ENCODE measurements around the gene FAM193A.

FAM193A gene

DNA sequence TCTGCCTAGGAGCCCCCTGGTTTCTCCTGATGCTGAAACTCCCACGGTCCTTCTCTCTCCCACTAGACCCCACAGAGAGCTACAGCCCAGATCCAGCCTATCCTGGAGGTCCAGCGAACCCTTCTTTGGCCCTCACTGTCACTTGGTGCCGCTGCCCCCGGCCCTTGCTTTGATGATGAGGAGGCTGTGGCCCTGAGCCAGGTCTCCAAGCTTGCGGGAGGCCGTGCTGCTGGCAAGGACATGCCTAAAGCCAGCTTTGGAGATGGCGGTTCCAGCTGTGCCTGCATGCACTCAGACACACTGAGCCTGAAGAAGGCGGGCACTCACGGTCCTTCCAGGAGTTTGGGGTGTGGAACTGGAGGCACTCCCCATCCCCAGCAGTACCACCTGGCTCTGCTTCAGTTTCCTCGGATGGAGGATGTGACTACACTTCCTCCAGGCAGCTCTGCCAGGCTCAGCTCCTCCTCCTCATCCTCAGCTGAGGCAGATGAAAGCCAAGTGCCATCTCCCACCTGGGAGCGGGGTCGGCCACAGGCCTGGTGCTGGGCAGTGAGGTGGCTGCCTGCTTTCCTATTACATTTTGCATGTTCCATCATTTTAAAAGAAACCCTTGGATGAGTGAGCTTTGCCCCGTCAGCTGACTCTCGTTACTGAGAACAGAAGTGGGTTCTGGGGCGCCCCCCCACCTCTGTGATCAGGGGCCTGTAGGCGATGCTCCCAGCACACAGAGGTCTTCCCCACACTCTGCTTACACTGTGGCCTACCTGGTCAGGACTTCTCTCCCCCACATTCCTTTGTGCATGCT, 210.6 kb downstream of the FAM193A start:
- H3K9me3 ChIP-seq = no peaks in the 10 kb centered on the region
- peaks cover 100% of the 10 kb centered on the region for H4K20me1 ChIP-seq
- peaks cover 81% of the 10 kb centered on the region for H3K36me3 ChIP-seq
- H3K4me2 ChIP-seq = peak overlapping the region; percentile 88
- H3K27ac ChIP-seq = peak overlapping the region; percentile 52; the same call in 1 of the 2 replicates
- no peaks in the 10 kb centered on the region for H3K27me3 ChIP-seq
- H3K9ac ChIP-seq = peak overlapping the region; percentile 51; the same call in 1 of the 2 replicates
- peak overlapping the region; percentile 32 for H3K4me3 ChIP-seq
- H3K4me1 ChIP-seq = peaks cover 81% of the 10 kb centered on the region
- no peak for TF ChIP-seq Cebpa-rat (IDR thresholded peaks at IDR 0.05)

DNA sequence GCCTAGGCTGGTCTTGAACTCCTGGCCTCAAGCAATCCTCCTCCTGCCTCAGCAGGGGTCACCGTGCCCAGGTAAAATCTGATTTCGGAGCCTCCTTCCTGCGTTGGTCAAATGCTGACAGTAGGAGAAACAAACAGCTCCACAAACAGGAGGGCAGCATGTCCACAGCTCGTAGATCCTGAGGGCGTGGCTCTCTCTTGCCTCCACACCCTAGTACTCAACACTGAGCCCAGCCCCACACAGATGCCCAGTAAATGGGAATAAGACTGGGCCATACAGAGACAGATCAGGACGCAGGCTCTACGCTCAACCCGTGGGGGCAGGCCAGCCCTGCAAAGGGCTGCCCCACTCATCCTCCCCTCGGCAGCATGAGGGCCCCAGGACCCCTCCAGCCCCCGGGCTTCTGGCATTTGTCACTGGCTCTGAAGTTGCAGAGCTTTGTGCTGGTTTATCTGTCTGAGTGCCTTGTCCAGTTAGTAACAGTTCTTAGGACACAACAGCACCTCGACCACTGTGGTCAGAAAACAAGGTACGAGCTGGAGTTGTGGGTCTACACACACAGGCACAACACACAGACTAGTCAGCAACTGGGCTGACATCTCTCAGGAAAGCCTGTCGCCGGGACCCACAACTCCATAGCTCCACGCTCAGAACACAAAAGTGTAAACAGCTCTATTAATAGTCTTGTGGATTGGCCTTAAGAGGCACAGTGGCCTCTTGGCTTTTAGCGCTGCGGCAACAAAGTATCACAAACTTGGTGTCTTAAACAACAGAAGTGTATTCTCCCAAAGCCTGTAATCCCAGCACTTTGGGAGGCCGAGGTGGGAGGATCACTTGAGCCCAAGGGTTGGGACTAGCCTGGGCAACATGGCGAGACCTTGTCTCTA, 214.5 kb downstream of the FAM193A start:
- peaks cover 80% of the 10 kb centered on the region for H3K4me1 ChIP-seq
- H3K9me3 ChIP-seq = no peaks in the 10 kb centered on the region
- H3K9ac ChIP-seq = no peak overlapping the region
- no peak overlapping the region for H3K4me3 ChIP-seq
- H4K20me1 ChIP-seq = peaks cover 93% of the 10 kb centered on the region
- no peaks in the 10 kb centered on the region for H3K27me3 ChIP-seq
- H3K27ac ChIP-seq = no peak overlapping the region
- H3K4me2 ChIP-seq = no peak overlapping the region
- peaks cover 58% of the 10 kb centered on the region for H3K36me3 ChIP-seq
- no peak for TF ChIP-seq Cebpa-rat (IDR thresholded peaks at IDR 0.05)

DNA sequence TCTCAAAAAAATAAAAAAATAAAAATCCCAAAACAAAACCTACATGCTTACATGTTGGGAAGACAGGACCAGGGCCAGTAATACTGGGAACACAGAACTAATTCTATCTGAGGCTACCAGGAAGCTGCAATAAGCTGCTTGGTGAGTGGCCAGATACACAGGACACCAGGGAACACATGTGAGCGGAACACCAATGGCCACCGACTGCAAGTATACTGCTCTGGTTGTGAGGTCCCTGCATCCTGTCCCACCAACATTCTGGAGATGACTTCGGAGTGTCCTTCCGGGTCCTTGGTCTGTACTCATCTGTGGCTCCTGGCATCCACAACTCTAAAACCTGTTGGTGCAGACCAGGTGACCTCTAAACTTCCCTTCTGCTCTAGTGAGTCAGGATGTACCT, 217.0 kb downstream of the FAM193A start:
- Histone ChIP-seq H3K9me3 (no peaks in the 10 kb centered on the region), H3K4me3 (no peak overlapping the region), H3K9ac (no peak overlapping the region), H3K27ac (no peak overlapping the region), H4K20me1 (peaks cover 68% of the 10 kb centered on the region), H3K4me1 (peaks cover 65% of the 10 kb centered on the region), H3K4me2 (no peak overlapping the region), H3K36me3 (peaks cover 44% of the 10 kb centered on the region), H3K27me3 (no peaks in the 10 kb centered on the region)
- no peak for TF ChIP-seq Cebpa-rat (IDR thresholded peaks at IDR 0.05)

DNA sequence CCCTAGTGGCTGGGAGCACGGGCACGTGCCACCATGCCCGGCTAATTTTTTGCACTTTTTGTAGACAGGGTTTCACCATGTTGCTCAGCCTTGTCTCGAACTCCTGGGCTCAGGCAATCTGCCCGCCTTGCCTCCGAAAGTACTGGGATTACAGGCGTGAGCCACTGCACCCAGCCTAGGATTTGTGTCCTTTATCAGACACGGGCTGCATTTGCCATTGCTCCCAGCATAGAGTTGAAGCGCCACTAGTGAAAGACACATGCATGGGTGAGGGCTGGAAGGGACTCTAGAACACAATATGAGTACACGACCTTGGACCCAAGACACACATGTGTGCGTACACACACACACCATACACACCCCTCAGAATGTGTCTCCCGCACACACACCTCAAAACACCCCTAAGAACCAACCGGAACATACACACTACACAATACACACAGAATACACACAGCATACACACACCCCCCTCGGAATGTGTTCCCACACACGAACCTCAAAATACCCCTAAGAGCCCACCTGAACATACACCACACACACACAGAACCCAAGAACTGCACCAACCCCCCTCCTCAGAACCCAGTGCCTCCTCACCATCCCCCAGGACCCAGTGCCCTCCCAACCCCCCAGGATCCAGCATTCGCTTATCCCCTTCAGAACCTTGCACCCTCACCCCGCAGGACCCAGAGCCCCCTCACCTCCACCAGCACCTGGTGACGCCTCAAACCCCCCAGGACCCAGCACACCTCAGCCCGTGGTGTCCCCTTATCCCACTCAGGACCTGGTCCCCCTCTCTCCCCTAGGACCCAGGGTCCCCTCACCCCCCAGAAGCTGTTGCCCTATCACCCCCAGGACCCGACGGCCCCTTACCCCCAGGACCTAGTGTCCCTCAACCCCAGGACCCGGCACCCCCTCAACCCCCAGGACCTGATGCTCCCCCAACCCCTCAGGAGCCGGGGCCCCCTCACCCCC, 218.7 kb downstream of the FAM193A start:
- peak overlapping the region; percentile 89 for H3K27ac ChIP-seq
- peak overlapping the region; percentile 82 for H3K4me2 ChIP-seq
- peaks cover 34% of the 10 kb centered on the region for H3K36me3 ChIP-seq
- H4K20me1 ChIP-seq = peaks cover 51% of the 10 kb centered on the region
- H3K27me3 ChIP-seq = no peaks in the 10 kb centered on the region
- peak overlapping the region; percentile 96 for H3K4me3 ChIP-seq
- no peaks in the 10 kb centered on the region for H3K9me3 ChIP-seq
- TF ChIP-seq Cebpa-rat (IDR thresholded peaks at IDR 0.05) = no peak
- H3K4me1 ChIP-seq = peaks cover 48% of the 10 kb centered on the region
- peak overlapping the region; percentile 92 for H3K9ac ChIP-seq

DNA sequence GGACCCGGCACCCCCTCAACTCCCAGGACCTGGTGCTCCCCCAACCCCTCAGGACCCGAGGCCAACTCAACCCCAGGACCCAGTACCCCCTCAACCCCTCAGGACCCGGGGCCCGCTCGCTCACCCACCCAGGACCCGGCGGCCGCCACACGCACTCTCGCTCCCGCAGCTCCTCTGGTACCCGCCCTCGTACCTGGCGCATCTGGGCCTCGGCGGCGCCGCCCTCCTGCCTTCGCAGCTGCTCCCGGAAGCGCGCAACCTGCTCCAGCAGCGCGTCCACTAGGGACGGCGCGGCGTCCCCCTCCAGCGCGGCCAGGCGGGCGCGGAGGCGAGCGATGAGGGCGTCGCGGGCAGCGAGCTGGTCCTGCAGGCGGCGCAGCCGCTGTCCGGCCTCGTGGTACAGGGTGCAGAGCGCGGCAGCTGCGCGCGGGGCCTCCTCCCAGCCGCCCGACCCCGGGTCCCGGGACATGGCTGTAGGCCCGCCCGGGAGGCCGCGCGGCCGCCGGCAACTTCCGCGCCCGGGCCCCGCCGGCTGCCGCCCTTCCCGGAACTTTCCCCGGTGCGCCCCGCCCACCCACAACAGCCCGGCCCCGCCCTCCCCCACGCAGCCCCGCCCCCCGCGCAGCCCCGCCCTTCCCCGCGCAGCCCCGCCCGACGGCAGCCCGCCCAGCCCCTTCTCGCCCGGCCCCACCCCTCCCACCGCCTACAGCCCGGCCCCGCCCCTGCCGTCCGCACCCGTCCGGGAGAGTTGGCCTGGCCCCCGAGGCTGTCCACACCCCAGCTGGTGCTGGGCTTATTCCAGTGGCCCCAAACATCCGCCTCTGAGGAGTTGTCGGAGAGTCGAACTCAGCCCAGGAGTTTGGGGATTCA, 219.6 kb downstream of the FAM193A start, which contains the start of gene TNIP2:
TSS of gene TNIP2 (minus strand) at position 516 of the 870 bp plus-strand sequence. CDS start at position 469, 47 bp downstream.
- Histone ChIP-seq H3K4me3 (peak within 1 kb of the TSS; percentile 96), H3K4me2 (peak within 1 kb of the TSS; percentile 82), H3K9ac (peak within 1 kb of the TSS; percentile 92), H3K27ac (peak within 1 kb of the TSS; percentile 89), H3K27me3 (no peaks in the 10 kb centered on the region), H3K9me3 (no peaks in the 10 kb centered on the region), H3K4me1 (peaks cover 50% of the 10 kb centered on the region), H4K20me1 (peaks cover 42% of the 10 kb centered on the region), H3K36me3 (peaks cover 24% of the 10 kb centered on the region)
- no peak for TF ChIP-seq Cebpa-rat (IDR thresholded peaks at IDR 0.05)

DNA sequence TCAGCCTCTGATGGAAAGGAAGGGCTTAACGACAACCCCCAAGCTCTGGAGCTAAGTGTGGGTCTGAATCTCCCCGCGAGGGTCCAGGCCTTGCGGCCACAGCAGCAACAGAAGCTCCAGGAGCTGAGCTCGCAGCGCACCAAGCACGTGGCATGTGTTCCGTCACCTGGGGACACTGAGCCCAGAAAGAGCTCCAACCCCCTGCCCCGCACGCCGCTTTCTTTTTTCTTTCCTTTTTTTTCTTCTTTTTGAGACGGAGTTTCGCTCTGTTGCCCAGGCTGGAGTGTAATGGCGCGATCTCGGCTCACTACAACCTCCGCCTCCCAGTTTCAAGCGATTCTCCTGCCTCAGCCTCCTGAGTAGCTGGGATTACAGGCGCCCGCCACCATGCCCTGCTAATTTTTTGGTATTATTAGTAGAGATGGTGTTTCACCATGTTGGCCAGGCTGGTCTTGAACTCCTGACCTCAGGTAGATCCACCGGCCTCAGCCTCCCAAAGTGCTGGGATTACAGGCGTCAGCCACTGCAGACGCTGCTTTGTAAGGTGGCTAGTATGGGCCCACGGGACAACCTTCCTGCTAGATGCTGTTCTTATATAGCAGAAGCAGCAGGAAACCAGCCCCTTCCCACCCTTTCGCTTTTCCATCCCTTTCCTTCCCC, 220.4 kb downstream of the FAM193A start:
- Histone ChIP-seq H3K27me3 (no peaks in the 10 kb centered on the region), H3K4me2 (peak overlapping the region; percentile 71), H3K36me3 (peaks cover 19% of the 10 kb centered on the region), H3K9me3 (no peaks in the 10 kb centered on the region), H3K27ac (no peak overlapping the region), H3K4me3 (no peak overlapping the region), H4K20me1 (peaks cover 34% of the 10 kb centered on the region), H3K4me1 (peaks cover 46% of the 10 kb centered on the region), H3K9ac (no peak overlapping the region)
- no peak for TF ChIP-seq Cebpa-rat (IDR thresholded peaks at IDR 0.05)

DNA sequence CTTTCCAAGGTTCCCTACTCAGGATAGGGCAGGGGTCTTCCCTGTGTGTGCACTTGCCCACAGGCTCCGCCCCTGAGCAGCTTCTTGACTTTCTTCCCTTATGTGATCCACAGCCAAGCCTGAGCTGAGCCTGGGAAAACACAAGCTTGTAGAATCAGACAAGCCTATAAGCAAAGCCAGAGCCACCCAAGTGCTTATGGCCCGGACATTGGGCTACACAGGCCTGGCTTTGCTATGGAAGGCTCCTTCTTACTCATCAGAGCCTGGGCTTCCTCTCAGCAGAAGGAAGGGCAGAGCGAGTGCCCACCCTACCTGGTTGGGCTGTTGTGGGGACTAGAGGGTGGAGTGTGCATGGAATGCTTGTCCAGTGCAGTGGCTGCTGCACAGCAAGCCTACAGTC, 221.0 kb downstream of the FAM193A start:
- Histone ChIP-seq H3K27me3 (no peaks in the 10 kb centered on the region), H3K36me3 (peaks cover 13% of the 10 kb centered on the region), H3K4me1 (peaks cover 42% of the 10 kb centered on the region), H3K9ac (no peak overlapping the region), H3K4me2 (no peak overlapping the region), H4K20me1 (peaks cover 28% of the 10 kb centered on the region), H3K9me3 (no peaks in the 10 kb centered on the region), H3K4me3 (no peak overlapping the region), H3K27ac (no peak overlapping the region)
- no peak for TF ChIP-seq Cebpa-rat (IDR thresholded peaks at IDR 0.05)

All from BLaER1 (cell line).